Right forelimb (tissue), 1 donor: ENCODE data around the gene TMPRSS6.
A peak's percentile ranks its signal among the peaks of the same experiment; 100 is the strongest.
"Not testable (repeated sequence)": the region's sequence is repeated elsewhere in the genome, so short reads cannot be mapped to it uniquely, and the experiment has no call there.

Experiments
- DNase-seq: peaks from one replicate; pipeline ENCODE4 v3.0.0-alpha.2; 2018

The TMPRSS6 gene

DNA sequence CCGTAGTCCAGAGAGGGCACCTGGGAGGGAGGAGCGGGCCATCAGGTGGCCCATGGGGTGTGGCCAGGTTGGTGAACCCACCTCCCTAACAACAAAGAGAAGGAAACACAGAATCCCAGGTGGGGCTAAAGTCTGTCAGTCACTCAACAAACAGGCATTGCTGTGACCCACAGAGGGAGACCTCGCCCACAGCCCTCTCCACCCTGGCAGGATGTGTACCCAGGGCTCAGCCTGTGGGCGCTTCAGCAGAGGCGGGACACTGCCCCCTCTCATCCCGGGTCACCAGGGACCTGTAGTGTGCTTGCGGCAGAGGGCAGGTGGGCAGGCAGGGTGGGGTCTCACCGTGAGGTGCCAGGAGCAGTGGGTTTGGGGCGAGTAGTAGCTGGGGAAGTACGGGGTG lies 25.1 kb downstream of the TMPRSS6 start:
- no peak for DNase-seq

GRCh38 chr22:37083914-37084313 lies 25.6 kb downstream of the TMPRSS6 start:
- DNase-seq: no peak

GRCh38 chr22:37082251-37082873 lies 27.2 kb downstream of the TMPRSS6 start:
- no peak for DNase-seq

DNA sequence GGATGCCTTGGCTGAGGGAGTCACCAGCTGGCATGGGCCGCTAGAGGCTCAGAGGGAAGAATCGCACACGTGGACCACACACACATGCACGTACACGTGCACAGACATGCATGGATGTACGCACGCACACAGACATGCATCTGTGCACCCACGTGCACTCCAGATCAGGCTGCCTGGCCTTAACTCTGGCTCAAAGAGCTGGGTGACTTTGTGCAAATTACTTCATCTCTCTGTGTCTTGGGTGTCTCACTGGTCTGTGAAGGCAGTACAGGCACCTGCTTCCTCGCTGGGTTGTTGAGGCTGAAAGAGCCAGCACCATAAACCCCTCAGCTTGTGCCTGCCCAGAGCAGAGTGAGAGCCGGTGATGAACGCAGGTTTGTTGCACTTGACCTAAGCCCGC lies 28.7 kb downstream of the TMPRSS6 start:
- no peak for DNase-seq

GRCh38 chr22:37080438-37080837 lies 29.1 kb downstream of the TMPRSS6 start:
- DNase-seq: no peak

GRCh38 chr22:37079668-37080171 lies 29.8 kb downstream of the TMPRSS6 start:
- DNase-seq: no peak

DNA sequence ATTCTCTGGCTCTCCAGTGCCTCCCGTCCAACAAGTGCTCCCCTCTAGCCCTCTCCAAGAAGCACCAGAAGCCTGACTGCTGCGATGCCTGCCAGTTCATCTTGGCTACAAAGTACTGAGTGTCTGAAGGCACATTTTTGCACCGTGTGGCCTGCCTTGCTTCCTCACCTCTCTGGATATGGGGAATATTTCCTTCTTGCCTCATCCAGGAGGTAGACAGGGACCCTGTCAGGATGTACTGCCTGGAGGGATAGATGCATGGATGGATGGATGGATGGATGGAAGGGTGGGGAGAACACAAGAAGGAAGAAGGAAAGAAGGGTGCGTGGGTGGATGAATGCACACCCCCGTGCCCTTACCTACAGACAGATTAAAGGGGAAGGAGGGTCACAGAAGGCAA lies 30.4 kb downstream of the TMPRSS6 start:
- no peak for DNase-seq

GRCh38 chr22:37077802-37078448 lies 31.6 kb downstream of the TMPRSS6 start:
- DNase-seq: peak; percentile 79

DNA sequence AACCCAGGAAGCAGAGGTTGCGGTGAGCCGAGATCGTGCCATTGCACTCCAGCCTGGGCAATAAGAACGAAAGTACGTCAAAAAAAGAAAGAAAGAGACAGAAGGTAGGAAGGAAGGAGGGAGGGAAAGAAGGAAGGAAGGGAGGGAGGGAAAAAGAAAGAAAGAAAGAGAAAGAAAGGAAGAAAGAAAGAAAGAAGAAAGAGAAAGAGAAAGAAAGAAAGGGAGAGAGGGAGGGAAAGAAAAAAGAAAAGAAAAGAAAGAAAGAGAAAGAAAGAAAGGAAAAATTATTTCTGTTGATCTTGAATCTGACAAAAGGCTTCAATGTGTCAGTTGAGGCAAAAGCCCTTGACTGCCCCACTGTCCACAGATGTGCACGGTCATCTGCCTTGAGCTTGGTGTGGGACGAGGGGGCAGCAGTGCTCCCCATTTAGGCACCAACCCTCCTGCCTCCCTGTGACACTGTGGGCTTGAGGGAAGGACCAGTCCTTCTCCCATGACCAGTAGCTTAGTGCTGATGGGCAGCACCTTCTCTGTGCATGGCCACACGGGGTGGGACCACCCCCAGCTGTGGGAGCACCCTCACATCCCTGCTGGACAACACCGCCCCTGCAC lies 33.6 kb downstream of the TMPRSS6 start:
- no peak for DNase-seq

- DNase-seq: no peak
Measured at GRCh38 chr22:37075046-37075445, 34.5 kb downstream of the TMPRSS6 start.

DNA sequence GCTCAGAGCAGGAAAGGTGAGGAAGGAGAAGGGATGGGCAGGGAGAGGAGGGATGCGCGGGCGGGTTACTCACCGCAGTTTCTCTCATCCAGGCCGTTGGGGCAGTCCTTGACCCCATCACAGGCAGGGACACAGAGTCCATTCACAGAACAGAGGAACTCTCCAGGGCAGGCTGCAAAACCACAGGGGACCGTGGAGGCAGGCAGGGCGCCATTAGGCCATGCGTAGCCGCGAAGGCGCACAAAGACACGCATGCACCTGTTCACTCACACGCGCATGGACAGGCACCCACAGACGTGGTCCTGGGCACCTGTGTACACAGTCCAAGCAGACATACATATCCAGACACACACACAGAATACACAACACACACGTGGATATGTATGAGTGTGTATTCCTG lies 35.0 kb downstream of the TMPRSS6 start:
- DNase-seq: no peak

- DNase-seq: no peak
Measured at GRCh38 chr22:37072673-37073072, 36.8 kb downstream of the TMPRSS6 start.

DNA sequence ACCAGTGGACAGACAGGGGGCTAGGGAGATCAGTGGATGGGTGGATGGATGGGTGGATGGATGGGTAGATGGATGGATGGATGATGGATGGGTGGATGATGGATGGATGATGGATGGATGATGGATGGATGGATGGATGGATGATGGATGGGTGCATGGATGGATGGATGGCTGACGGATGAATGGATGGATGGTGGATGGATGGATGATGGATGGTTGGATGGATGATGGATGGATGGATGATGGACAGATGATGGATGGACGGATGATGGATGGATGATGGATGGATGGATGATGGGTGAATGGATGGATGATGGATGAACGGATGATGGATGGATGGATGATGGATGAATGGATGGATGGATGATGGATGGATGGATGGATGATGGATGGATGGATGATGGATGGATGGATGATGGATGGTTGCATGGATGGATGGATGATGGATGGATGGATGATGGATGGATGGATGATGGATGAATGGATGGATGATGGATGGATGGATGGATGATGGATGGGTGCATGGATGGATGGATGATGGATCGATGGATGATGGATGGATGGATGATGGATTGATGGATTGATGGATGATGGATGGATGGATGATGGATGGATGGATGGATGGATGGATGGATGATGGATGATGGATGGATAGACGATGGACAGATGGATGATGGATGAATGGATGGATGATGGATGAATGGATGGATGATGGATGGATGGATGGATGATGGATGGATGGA lies 37.5 kb downstream of the TMPRSS6 start:
- not testable (repeated sequence) for DNase-seq

GRCh38 chr22:37070744-37071143 lies 38.8 kb downstream of the TMPRSS6 start:
- no peak for DNase-seq

DNA sequence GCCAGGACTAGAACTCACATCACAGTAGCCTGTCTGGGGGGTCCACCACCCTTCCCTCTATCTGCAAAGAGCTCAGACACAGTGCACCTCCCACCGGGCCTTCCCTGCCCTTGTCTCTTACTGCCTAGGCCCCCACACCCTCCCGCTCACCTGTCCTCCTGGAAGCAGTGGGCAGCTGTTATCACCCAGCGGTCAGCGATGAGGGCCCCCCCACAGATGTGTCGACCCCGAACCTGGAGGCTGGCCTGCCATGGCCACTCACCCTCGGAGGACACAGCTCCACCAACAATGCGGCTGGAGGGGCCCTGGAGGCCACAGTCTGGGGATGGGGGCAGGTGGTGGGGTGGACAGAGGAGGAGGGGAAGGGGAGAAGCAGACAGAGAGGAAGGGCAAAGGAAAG lies 39.2 kb downstream of the TMPRSS6 start:
- DNase-seq: no peak

GRCh38 chr22:37069719-37070118 lies 39.8 kb downstream of the TMPRSS6 start:
- no peak for DNase-seq

DNA sequence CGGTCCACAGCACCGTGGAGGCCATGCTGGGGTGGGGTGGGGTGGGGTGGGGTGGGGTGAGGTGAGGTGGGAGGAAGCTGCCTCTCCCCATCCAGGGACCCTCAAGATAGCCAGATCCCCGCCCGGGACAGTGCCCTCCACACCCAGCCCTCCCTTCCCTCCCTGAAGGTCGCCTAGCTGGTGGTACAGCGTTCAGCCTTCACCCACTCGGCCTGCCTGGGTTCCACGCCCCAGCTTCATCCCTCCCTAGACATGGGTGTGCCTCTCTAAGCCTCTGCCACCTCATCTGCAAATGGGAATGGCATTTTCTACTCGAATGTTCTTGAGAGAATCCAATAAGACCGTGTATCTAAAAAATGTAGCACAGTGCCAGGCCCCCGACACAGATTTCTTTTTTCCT lies 40.2 kb downstream of the TMPRSS6 start:
- no peak for DNase-seq

DNA sequence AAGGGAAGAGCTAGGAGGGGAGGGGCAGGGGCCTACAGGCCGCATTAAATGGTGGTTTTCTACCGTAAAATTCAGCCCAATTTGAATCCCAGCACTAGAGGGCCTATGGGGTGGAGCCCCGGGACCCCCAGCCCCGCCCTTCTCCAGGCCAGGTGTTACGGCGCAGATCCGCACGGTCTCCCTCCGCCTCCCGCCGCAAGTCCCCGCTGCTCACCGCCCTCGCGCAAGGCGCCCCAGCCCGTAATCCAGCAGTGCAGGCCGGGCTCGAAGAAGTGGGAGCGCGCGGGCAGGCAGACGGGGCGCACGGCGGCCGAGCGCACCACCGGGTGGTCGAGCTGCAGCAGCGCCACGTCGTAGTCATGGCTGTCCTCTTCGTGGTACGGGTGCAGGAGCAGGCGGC lies 40.7 kb downstream of the TMPRSS6 start:
- no peak for DNase-seq

GRCh38 chr22:37067428-37067827 lies 42.1 kb downstream of the TMPRSS6 start:
- DNase-seq: no peak

- DNase-seq: no peak
Measured at GRCh38 chr22:37065961-37066360, 43.6 kb downstream of the TMPRSS6 start.

GRCh38 chr22:37065180-37065579 lies 44.3 kb downstream of the TMPRSS6 start:
- DNase-seq: no peak

- no peak for DNase-seq
Measured at GRCh38 chr22:37064553-37064952, 45.0 kb downstream of the TMPRSS6 start.
